Measurements from ENCODE around the gene BBS5. TPM values are rescaled to one million over a fixed set of nuclear protein-coding genes. Genes with fewer than 3 reads are reported as not detected.

BBS5 gene
- total RNA-seq, 1 experiment from 2014 or later: 0.55 TPM

GRCh38 chr2:169513094-169513493 is 33.8 kb downstream of the BBS5 start:
- no CpG with 5 or more reads among the region's 1 CpG for WGBS (ENCODE audit: extremely low coverage, insufficient read length, low lambda C conversion rate)
- Histone ChIP-seq H2BK120ac (ENCODE audit: low read depth, low read length, poor library complexity, severe bottlenecking) (no peak overlapping the region), H3K4me1 (ENCODE audit: insufficient read depth, low read length) (no peaks in the 10 kb centered on the region), H3K18ac (ENCODE audit: insufficient read length, low read depth, low read length) (no peak overlapping the region), H2BK5ac (ENCODE audit: insufficient read length, low read length) (no peak overlapping the region), H2BK12ac (ENCODE audit: insufficient read length, low read depth, low read length) (no peak overlapping the region), H3K9me3 (ENCODE audit: control insufficient read depth, low read depth, low read length) (no peaks in the 10 kb centered on the region), H4K5ac (ENCODE audit: insufficient read length, low read depth, low read length) (no peak overlapping the region), H3K79me1 (ENCODE audit: insufficient read depth, low read depth, low read length, poor library complexity, severe bottlenecking) (no peaks in the 10 kb centered on the region), H3K9ac (ENCODE audit: extremely low read depth, insufficient read length, low read length) (no peak overlapping the region), H3K4ac (ENCODE audit: low read depth, low read length) (no peak overlapping the region), H4K20me1 (ENCODE audit: control insufficient read depth, insufficient read depth, insufficient read length) (no peaks in the 10 kb centered on the region), H3T11ph (ENCODE audit: low read length) (no peak overlapping the region), H3K27ac (ENCODE audit: insufficient read length, low read depth, low read length) (no peak overlapping the region), H3K23ac (ENCODE audit: insufficient read length, low read depth, low read length) (no peak overlapping the region), H4K8ac (replicated peaks; ENCODE audit: insufficient read length, low read depth, low read length) (no peak overlapping the region), H3K23me2 (ENCODE audit: insufficient read length, low read depth, low read length, poor library complexity, severe bottlenecking) (no peaks in the 10 kb centered on the region), H3K79me2 (ENCODE audit: insufficient read depth, low read length) (no peaks in the 10 kb centered on the region), H2AFZ (ENCODE audit: low read length) (no peak overlapping the region), H3K4me2 (ENCODE audit: insufficient read depth, insufficient read length, low read length) (no peak overlapping the region), H2BK20ac (ENCODE audit: low read depth, low read length, poor library complexity, severe bottlenecking) (no peak overlapping the region), H2BK15ac (ENCODE audit: low read depth, low read length) (no peak overlapping the region), H3K14ac (ENCODE audit: insufficient read depth, low read length) (no peak overlapping the region), H2AK5ac (ENCODE audit: insufficient read length, low read length) (no peak overlapping the region), H4K91ac (ENCODE audit: insufficient read length, low read depth, low read length) (no peak overlapping the region), H3K56ac (ENCODE audit: insufficient read length, low read depth, low read length) (no peak overlapping the region), H3K27me3 (ENCODE audit: insufficient read depth, low read length) (no peaks in the 10 kb centered on the region)
- H3K36me3 Mint-ChIP-seq (ENCODE audit: insufficient read depth in 1 of 3, low read depth in 3 of 3): no peaks in the 10 kb centered on the region
- DNase-seq: no peak
- H3K4me1 Mint-ChIP-seq: peaks cover 7 to 14% of the 10 kb centered on the region in 2 experiments
- H3K27me3 Mint-ChIP-seq (ENCODE audit: low read depth): no peaks in the 10 kb centered on the region; the same call in 1 of the 2 replicates
- H3K27ac Mint-ChIP-seq: no peak overlapping the region
- no peaks in the 10 kb centered on the region for H3K9me3 Mint-ChIP-seq
- H3K4me3 Mint-ChIP-seq: no peak overlapping the region
- no peak for TF ChIP-seq CTCF (conservative IDR thresholded peaks at IDR 0.05)
